ENCODE measurements around the gene AGBL4. TPM values are rescaled to one million over a fixed set of nuclear protein-coding genes. Genes with fewer than 3 reads are reported as not detected.

Gene AGBL4
- total RNA-seq, 1 experiment from 2014 or later = 0.33 TPM

DNA sequence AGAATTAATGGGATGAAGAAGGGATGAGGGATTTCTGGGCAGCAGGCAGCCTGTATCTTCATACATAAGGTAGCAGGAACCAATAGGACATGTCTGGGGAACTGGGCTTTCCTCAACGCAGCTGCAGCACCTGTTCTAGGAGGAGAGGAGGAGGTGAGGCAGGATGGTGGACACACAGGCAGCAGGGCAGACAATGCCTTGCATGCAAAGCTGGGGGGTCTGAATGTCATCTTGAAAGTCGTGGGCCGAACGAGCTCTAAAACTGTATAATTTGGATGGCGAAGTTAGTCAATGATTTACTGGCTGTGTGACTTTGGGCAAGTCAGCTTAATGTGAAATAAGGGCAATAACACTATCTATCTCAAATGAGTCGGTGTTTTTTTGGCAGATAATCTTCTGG, 1371.4 kb downstream of the AGBL4 start:
- no peaks in the 10 kb centered on the region for H3K9me2 ChIP-seq (replicated peaks; ENCODE audit: low read length)
- ATAC-seq (no peak), DNase-seq (no peak)
- H3K36me3 ChIP-seq (ENCODE audit: low read depth, low read length) = no peaks in the 10 kb centered on the region
- peaks cover 74% of the 10 kb centered on the region for H3K27me3 ChIP-seq (ENCODE audit: low read length)
- CTCF ChIA-PET = no interaction called here
- POLR2A ChIA-PET (ENCODE audit: unreplicated experiment) = no interaction called here
- H3K4me1 ChIP-seq (ENCODE audit: insufficient read depth, low read length) = no peaks in the 10 kb centered on the region
- H3F3A ChIP-seq (ENCODE audit: low read length, unreplicated experiment) = no peaks in the 10 kb centered on the region
- H3K4me3 ChIP-seq (ENCODE audit: low read length) = no peak overlapping the region
- H2AFZ ChIP-seq (ENCODE audit: low read length) = no peak overlapping the region
- BruUV-seq (replicated peaks) = no TSS peak
- no peaks in the 10 kb centered on the region for H4K20me1 ChIP-seq (ENCODE audit: low read length)
- H3K9me3 ChIP-seq (ENCODE audit: low read length) = no peaks in the 10 kb centered on the region
- TF ChIP-seq, protein P1, sequence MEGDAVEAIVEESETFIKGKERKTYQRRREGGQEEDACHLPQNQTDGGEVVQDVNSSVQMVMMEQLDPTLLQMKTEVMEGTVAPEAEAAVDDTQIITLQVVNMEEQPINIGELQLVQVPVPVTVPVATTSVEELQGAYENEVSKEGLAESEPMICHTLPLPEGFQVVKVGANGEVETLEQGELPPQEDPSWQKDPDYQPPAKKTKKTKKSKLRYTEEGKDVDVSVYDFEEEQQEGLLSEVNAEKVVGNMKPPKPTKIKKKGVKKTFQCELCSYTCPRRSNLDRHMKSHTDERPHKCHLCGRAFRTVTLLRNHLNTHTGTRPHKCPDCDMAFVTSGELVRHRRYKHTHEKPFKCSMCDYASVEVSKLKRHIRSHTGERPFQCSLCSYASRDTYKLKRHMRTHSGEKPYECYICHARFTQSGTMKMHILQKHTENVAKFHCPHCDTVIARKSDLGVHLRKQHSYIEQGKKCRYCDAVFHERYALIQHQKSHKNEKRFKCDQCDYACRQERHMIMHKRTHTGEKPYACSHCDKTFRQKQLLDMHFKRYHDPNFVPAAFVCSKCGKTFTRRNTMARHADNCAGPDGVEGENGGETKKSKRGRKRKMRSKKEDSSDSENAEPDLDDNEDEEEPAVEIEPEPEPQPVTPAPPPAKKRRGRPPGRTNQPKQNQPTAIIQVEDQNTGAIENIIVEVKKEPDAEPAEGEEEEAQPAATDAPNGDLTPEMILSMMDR (conservative IDR thresholded peaks at IDR 0.05; ENCODE audit: low read depth, low read length) = no peak
- TF ChIP-seq EZH2 (IDR thresholded peaks at IDR 0.05; ENCODE audit: low read length, unreplicated experiment) = no peak
- no peak for TF ChIP-seq EZH2phosphoT487 (IDR thresholded peaks at IDR 0.05; ENCODE audit: borderline replicate concordance, low read length)
- no peak overlapping the region for H3K27ac ChIP-seq (ENCODE audit: low read length)
- no peak overlapping the region for H3K4me2 ChIP-seq (ENCODE audit: low read length)
- H3K9ac ChIP-seq (ENCODE audit: low read length) = no peak overlapping the region
- no peaks in the 10 kb centered on the region for H3K79me2 ChIP-seq (ENCODE audit: low read length)
- intact Hi-C loops (cut with micrococcal nuclease) = no loop called here

DNA sequence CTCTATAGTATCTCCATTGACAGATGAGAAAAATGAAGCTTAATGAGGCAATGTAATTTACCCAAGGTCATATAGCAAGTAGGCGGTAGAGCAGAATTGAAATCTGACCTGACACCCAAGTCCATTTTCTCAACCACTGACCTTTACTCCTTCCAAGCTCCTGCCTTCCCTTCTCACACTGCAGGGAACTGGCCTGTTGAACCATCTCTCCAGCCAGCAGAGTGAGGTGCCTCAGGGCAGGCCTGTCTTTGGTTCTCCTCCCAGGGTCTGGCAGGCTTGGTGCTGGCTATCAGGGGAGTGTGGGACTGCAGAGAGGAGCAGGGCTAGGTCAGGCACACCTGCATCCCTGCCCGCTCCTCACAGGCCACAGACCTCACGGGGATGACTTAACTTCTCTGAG, 1373.9 kb downstream of the AGBL4 start:
- no peak overlapping the region for H2AFZ ChIP-seq (ENCODE audit: low read length)
- H3K79me2 ChIP-seq (ENCODE audit: low read length) = no peaks in the 10 kb centered on the region
- intact Hi-C loops (cut with micrococcal nuclease) = no loop called here
- H3K9me2 ChIP-seq (replicated peaks; ENCODE audit: low read length) = no peaks in the 10 kb centered on the region
- H3K4me1 ChIP-seq (ENCODE audit: insufficient read depth, low read length) = no peaks in the 10 kb centered on the region
- no peak overlapping the region for H3K4me3 ChIP-seq (ENCODE audit: low read length)
- H3F3A ChIP-seq (ENCODE audit: low read length, unreplicated experiment) = no peaks in the 10 kb centered on the region
- H4K20me1 ChIP-seq (ENCODE audit: low read length) = no peaks in the 10 kb centered on the region
- H3K27ac ChIP-seq (ENCODE audit: low read length) = no peak overlapping the region
- CTCF ChIA-PET = no interaction called here
- TF ChIP-seq, protein P1 (conservative IDR thresholded peaks at IDR 0.05; ENCODE audit: low read depth, low read length) = no peak
- TF ChIP-seq EZH2 (IDR thresholded peaks at IDR 0.05; ENCODE audit: low read length, unreplicated experiment) (no peak), EZH2phosphoT487 (IDR thresholded peaks at IDR 0.05; ENCODE audit: borderline replicate concordance, low read length) (no peak)
- no peak overlapping the region for H3K9ac ChIP-seq (ENCODE audit: low read length)
- H3K9me3 ChIP-seq (ENCODE audit: low read length) = no peaks in the 10 kb centered on the region
- ATAC-seq = no peak
- POLR2A ChIA-PET (ENCODE audit: unreplicated experiment) = no interaction called here
- no peaks in the 10 kb centered on the region for H3K36me3 ChIP-seq (ENCODE audit: low read depth, low read length)
- no TSS peak for BruUV-seq (replicated peaks)
- peaks cover 78% of the 10 kb centered on the region for H3K27me3 ChIP-seq (ENCODE audit: low read length)
- H3K4me2 ChIP-seq (ENCODE audit: low read length) = no peak overlapping the region
- DNase-seq = no peak

DNA sequence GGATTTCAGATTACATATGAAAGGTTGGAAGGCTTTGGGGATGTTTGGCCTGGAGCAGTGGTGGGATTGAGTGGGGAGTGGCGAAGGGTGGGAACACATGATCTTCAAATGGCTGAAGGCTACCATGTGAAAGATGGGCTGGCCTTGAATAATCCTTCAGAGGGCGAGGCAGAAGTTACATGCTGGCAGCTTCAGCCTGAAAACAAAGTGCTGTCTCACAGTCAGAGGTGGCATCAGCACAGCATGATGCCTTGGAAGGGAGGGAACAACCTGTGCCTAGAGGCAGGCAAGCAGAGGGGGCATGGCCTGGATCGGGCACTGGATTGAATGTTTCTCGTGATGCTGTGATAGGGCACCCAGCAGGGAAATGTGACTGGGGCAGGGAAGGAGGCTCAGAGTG, 1377.9 kb downstream of the AGBL4 start:
- Histone ChIP-seq H3K9me3 (ENCODE audit: low read length) (no peaks in the 10 kb centered on the region), H4K20me1 (ENCODE audit: low read length) (no peaks in the 10 kb centered on the region), H3K27me3 (ENCODE audit: low read length) (peaks cover 90% of the 10 kb centered on the region), H3K4me3 (ENCODE audit: low read length) (no peak overlapping the region), H3K79me2 (ENCODE audit: low read length) (no peaks in the 10 kb centered on the region), H3K9me2 (replicated peaks; ENCODE audit: low read length) (no peaks in the 10 kb centered on the region), H3K27ac (ENCODE audit: low read length) (no peak overlapping the region), H3K9ac (ENCODE audit: low read length) (no peak overlapping the region), H3K4me1 (ENCODE audit: insufficient read depth, low read length) (no peaks in the 10 kb centered on the region), H3K36me3 (ENCODE audit: low read depth, low read length) (no peaks in the 10 kb centered on the region), H3F3A (ENCODE audit: low read length, unreplicated experiment) (no peaks in the 10 kb centered on the region), H2AFZ (ENCODE audit: low read length) (no peak overlapping the region), H3K4me2 (ENCODE audit: low read length) (no peak overlapping the region)
- no TSS peak for BruUV-seq (replicated peaks)
- ChIA-PET CTCF (no interaction called here), POLR2A (ENCODE audit: unreplicated experiment) (no interaction called here)
- TF ChIP-seq, protein P1 (conservative IDR thresholded peaks at IDR 0.05; ENCODE audit: low read depth, low read length) = no peak
- no peak for TF ChIP-seq EZH2 (IDR thresholded peaks at IDR 0.05; ENCODE audit: low read length, unreplicated experiment)
- TF ChIP-seq EZH2phosphoT487 (IDR thresholded peaks at IDR 0.05; ENCODE audit: borderline replicate concordance, low read length) = no peak
- no peak for DNase-seq
- intact Hi-C loops (cut with micrococcal nuclease) = no loop called here
- ATAC-seq = no peak
